ENCODE data around the gene OIT3. TPM values are rescaled to one million over a fixed set of nuclear protein-coding genes. Genes with fewer than 3 reads are reported as not detected.
"Not testable (repeated sequence)": the region's sequence is repeated elsewhere in the genome, so short reads cannot be mapped to it uniquely, and the experiment has no call there.

The OIT3 gene
- total RNA-seq, 2 experiments from 2014 or later, result not detected

GRCh38 chr10:72913287-72913686 lies 19.7 kb downstream of the OIT3 start:
- CTCF ChIA-PET, result no interaction called here
- no peak overlapping the region for H3K27ac Mint-ChIP-seq
- no peaks in the 10 kb centered on the region for H3K4me1 Mint-ChIP-seq
- H3K9me3 Mint-ChIP-seq (ENCODE audit: low read depth), result no peaks in the 10 kb centered on the region
- no peak for DNase-seq
- peaks cover 8% of the 10 kb centered on the region for H3K27me3 Mint-ChIP-seq
- H3K36me3 Mint-ChIP-seq, result no peaks in the 10 kb centered on the region
- no peak for ATAC-seq
- no peak overlapping the region for H3K4me3 Mint-ChIP-seq

- DNase-seq; ATAC-seq; CTCF ChIA-PET; H3K36me3 Mint-ChIP-seq; H3K4me1 Mint-ChIP-seq; H3K9me3 Mint-ChIP-seq (ENCODE audit: low read depth); H3K4me3 Mint-ChIP-seq; H3K27ac Mint-ChIP-seq: not testable (repeated sequence)
- H3K27me3 Mint-ChIP-seq, result peaks cover 37% of the 10 kb centered on the region
Measured at GRCh38 chr10:72917201-72917600, 23.7 kb downstream of the OIT3 start.

DNA sequence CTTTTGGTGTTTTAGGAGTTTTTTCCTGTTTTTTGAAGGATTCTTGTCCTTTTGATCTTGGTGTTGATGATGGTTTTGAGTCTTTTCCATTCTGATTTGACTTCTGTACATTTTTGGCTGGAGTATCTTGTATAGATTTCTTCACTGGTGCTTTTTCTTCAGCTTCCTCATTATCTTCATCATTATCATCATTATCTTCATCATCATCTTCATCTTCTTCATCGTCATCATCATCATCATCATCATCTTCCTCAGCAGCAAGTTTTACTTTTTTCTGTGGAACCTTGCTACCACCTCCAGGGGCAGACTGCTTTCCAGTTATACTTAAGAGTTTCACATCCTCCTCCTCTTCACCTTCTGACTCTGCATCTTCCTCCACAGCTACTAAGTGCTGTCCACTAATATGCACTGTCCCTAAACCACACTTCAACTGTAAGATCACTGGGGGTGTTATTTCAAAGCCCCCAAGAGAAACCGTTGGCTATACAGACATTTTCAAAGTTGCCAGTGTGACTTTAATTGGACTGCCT lies 24.3 kb downstream of the OIT3 start:
- DNase-seq, CTCF ChIA-PET, H3K4me1 Mint-ChIP-seq: not testable (repeated sequence)

GRCh38 chr10:72918352-72918751 lies 24.8 kb downstream of the OIT3 start:
- DNase-seq, result no peak
- no peak overlapping the region for H3K4me3 Mint-ChIP-seq
- H3K27me3 Mint-ChIP-seq, result peaks cover 41% of the 10 kb centered on the region
- ATAC-seq, result no peak
- CTCF ChIA-PET, result no interaction called here
- H3K9me3 Mint-ChIP-seq (ENCODE audit: low read depth), result peaks cover 8% of the 10 kb centered on the region
- H3K27ac Mint-ChIP-seq, result no peak overlapping the region
- peaks cover 6% of the 10 kb centered on the region for H3K36me3 Mint-ChIP-seq
- no peaks in the 10 kb centered on the region for H3K4me1 Mint-ChIP-seq

More for the DNA sequence above, 24.3 kb downstream of the OIT3 start:
- not testable (repeated sequence) for H3K27ac Mint-ChIP-seq; ATAC-seq; H3K36me3 Mint-ChIP-seq; H3K9me3 Mint-ChIP-seq (ENCODE audit: low read depth); H3K4me3 Mint-ChIP-seq
- H3K27me3 Mint-ChIP-seq, result peaks cover 41% of the 10 kb centered on the region

DNA sequence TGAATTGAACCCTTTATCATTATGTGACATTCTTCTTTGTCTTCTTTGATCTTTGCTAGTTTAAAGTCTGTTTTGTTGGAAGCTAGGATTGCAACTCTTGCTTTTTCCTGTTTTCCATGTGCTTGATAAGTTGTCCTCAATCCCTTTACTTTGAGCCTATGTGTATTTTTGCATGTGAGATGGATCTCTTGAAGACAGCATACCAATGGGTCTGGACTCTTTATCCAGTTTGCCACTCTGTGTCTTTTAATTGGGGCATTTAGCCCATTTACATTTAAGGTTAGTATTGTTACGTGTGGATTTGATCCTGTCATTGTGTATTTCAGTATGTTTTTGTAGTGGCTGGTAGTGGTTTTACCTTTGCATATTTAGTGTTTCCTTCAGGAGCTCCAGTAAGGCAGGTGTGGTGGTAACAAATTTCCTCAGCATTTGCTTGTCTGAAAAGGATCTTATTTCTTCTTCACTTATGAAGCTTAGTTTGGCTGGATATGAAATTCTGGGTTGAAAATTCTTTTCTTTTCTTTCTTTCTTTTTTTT lies 27.7 kb downstream of the OIT3 start:
- not testable (repeated sequence) for H3K36me3 Mint-ChIP-seq; ATAC-seq; H3K27ac Mint-ChIP-seq; DNase-seq; H3K9me3 Mint-ChIP-seq (ENCODE audit: low read depth); H3K4me1 Mint-ChIP-seq; H3K4me3 Mint-ChIP-seq
- H3K27me3 Mint-ChIP-seq, result peaks cover 42% of the 10 kb centered on the region
- CTCF ChIA-PET, result interaction anchor here (1.1 kb wide), 1 partner anchor 8 kb away, joined by 3 read pairs; no protein-coding TSS in a partner anchor

DNA sequence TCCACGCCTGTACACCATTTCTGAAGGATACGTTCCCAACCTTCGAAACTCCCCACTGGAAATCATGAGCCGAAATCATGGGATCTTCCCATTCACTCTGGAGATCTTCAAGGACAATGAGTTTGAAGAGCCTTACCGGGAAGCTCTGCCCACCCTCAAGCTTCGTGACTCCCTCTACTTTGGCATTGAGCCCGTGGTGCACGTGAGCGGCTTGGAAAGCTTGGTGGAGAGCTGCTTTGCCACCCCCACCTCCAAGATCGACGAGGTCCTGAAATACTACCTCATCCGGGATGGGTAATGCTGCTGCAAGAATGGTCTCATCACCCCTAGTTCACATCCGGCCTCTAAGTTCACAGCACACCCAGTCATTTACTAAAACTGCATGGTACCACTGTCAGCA lies 30.8 kb downstream of the OIT3 start:
- no peak overlapping the region for H3K27ac Mint-ChIP-seq
- H3K36me3 Mint-ChIP-seq, result peaks cover 6% of the 10 kb centered on the region
- peaks cover 8% of the 10 kb centered on the region for H3K9me3 Mint-ChIP-seq (ENCODE audit: low read depth)
- CTCF ChIA-PET, result no interaction called here
- no peaks in the 10 kb centered on the region for H3K4me1 Mint-ChIP-seq
- DNase-seq, result no peak
- ATAC-seq, result no peak
- H3K27me3 Mint-ChIP-seq, result peaks cover 27% of the 10 kb centered on the region
- no peak overlapping the region for H3K4me3 Mint-ChIP-seq

DNA sequence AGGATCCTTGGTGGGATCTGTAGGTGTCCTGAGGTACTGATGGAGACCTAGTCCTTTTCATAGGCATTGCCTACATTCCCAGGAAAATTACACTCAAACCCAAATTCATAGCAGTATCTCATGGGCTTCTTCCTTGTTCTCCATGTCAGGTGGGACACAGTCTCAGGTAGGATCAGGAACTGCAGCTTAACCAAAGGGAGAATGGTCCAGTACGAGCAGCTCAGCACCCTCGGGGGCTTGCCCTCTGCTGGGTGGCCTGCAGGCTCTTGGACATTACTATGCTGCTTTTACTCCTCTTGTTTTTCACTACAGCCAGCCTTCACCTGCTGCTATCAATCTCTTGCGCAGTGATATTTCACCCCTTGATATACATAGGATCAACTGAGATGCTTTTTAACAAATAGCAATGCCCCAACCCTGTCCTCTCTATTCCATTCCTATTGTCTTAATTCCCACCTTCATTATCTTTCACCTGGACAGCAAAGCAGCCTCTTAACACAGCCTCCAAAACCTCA lies 32.5 kb downstream of the OIT3 start:
- H3K27me3 Mint-ChIP-seq, result peaks cover 15% of the 10 kb centered on the region
- H3K4me3 Mint-ChIP-seq, result no peak overlapping the region
- H3K4me1 Mint-ChIP-seq, result no peaks in the 10 kb centered on the region
- no peak for DNase-seq
- ATAC-seq, result no peak
- peaks cover 4% of the 10 kb centered on the region for H3K36me3 Mint-ChIP-seq
- no peak overlapping the region for H3K27ac Mint-ChIP-seq
- CTCF ChIA-PET, result no interaction called here
- H3K9me3 Mint-ChIP-seq (ENCODE audit: low read depth), result peaks cover 1% of the 10 kb centered on the region

DNA sequence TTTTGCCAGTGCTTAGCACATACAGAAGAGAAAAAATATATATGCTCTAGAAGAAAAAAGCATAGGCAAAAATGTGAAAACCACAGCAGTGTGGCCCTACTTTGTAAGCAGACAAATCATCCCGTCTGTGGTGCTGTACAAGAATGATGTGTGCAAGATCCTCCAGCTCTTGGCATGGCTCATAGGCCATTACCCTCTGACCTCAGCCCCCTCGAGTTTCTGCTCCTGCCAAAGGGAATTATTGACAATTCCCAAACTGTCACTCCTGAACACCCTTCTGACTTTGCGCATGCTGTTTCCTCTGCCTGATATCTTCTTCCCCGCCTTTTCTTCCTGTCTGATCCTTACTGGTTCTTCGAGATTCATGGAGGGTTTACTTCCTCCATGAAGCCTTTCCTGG lies 33.9 kb downstream of the OIT3 start:
- Mint-ChIP-seq H3K27ac (no peak overlapping the region), H3K9me3 (ENCODE audit: low read depth) (no peaks in the 10 kb centered on the region), H3K36me3 (no peaks in the 10 kb centered on the region), H3K27me3 (peaks cover 8% of the 10 kb centered on the region), H3K4me1 (no peaks in the 10 kb centered on the region), H3K4me3 (no peak overlapping the region)
- DNase-seq (no peak), ATAC-seq (no peak)
- CTCF ChIA-PET, result no interaction called here

- Mint-ChIP-seq H3K9me3 (ENCODE audit: low read depth) (no peaks in the 10 kb centered on the region), H3K27me3 (peaks cover 7% of the 10 kb centered on the region), H3K27ac (no peak overlapping the region), H3K36me3 (no peaks in the 10 kb centered on the region), H3K4me3 (no peak overlapping the region), H3K4me1 (no peaks in the 10 kb centered on the region)
- ATAC-seq, result no peak
- CTCF ChIA-PET, result interaction anchor here (1.1 kb wide), 1 partner anchor 8 kb away, joined by 3 read pairs; no protein-coding TSS in a partner anchor
- no peak for DNase-seq
Measured at GRCh38 chr10:72928798-72929197, 35.3 kb downstream of the OIT3 start.

DNA sequence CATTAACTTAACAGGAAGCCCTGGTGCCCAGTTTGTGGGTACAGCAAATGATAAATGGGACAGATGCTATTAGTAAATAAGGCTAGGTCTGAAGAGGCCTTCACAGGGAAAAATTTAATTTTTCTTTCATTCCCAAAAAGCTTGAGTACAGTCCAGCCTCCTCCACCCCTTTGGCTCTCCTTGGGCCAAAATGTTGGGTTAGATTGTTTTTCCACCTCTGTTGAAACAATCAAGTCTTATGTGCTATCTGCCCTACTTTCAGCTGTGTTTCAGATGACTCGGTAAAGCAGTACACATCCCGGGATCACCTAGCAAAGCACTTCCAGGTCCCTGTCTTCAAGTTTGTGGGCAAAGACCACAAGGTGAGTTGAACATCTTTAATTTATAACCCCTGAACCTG lies 36.7 kb downstream of the OIT3 start:
- no peaks in the 10 kb centered on the region for H3K4me1 Mint-ChIP-seq
- ATAC-seq, result no peak
- H3K4me3 Mint-ChIP-seq, result no peak overlapping the region
- H3K27me3 Mint-ChIP-seq, result peaks cover 5% of the 10 kb centered on the region
- no peak overlapping the region for H3K27ac Mint-ChIP-seq
- DNase-seq, result no peak
- no peaks in the 10 kb centered on the region for H3K9me3 Mint-ChIP-seq (ENCODE audit: low read depth)
- CTCF ChIA-PET, result no interaction called here
- no peaks in the 10 kb centered on the region for H3K36me3 Mint-ChIP-seq

DNA sequence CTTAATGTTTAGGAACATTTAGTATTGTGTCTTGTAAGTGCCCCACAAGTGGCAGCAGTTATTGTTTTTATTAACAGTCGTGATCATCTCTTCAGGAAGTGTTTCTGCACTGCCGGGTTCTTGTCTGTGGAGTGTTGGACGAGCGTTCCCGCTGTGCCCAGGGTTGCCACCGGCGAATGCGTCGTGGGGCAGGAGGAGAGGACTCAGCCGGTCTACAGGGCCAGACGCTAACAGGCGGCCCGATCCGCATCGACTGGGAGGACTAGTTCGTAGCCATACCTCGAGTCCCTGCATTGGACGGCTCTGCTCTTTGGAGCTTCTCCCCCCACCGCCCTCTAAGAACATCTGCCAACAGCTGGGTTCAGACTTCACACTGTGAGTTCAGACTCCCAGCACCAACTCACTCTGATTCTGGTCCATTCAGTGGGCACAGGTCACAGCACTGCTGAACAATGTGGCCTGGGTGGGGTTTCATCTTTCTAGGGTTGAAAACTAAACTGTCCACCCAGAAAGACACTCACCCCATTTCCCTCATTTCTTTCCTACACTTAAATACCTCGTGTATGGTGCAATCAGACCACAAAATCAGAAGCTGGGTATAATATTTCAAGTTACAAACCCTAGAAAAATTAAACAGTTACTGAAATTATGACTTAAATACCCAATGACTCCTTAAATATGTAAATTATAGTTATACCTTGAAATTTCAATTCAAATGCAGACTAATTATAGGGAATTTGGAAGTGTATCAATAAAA lies 38.9 kb downstream of the OIT3 start:
- Mint-ChIP-seq H3K27ac (no peak overlapping the region), H3K4me1 (no peaks in the 10 kb centered on the region), H3K27me3 (peaks cover 16% of the 10 kb centered on the region), H3K9me3 (ENCODE audit: low read depth) (no peaks in the 10 kb centered on the region), H3K4me3 (no peak overlapping the region), H3K36me3 (no peaks in the 10 kb centered on the region)
- DNase-seq (no peak), ATAC-seq (no peak)
- CTCF ChIA-PET, result no interaction called here

GRCh38 chr10:72935361-72935760 lies 41.8 kb downstream of the OIT3 start:
- DNase-seq (no peak), ATAC-seq (no peak)
- Mint-ChIP-seq H3K4me3 (no peak overlapping the region), H3K9me3 (ENCODE audit: low read depth) (no peaks in the 10 kb centered on the region), H3K27ac (no peak overlapping the region), H3K36me3 (no peaks in the 10 kb centered on the region), H3K27me3 (peaks cover 16% of the 10 kb centered on the region), H3K4me1 (no peaks in the 10 kb centered on the region)
- CTCF ChIA-PET, result no interaction called here

DNA sequence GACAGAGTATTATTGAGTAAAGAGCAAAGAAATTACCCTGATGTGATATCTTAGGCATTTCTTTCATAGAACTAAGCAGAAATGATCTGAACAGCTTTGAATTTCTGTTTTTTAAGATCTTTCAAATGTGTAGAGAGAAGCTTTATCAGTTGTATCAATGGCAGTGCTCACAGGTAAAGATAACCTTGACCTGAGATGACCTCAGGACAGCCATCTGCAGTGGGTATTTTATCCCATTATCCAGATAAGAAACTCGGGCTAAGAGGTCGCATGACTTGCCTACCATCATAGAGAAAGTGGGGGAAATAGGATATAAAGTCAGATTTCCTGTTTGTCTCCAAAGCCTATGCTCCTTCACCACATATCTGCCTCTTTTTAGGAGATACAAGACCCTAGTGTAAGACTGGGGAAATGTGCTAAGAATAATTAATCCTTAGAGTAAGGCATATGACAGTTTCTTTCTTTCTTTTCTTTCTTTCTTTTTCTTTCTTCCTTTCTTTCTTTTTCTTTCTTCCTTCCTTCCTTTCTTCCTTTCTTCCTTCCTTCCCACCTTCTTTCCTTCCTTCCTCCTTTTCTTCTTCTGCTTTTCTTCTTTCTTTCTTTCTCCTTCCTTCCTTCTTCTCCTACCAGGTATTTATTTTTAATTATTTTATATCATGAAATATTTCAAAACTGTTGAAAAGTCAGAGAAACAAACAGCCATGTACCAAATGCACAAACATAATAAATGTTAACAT lies 50.1 kb downstream of the OIT3 start:
- Mint-ChIP-seq H3K27me3 (peaks cover 33% of the 10 kb centered on the region), H3K36me3 (no peaks in the 10 kb centered on the region), H3K4me1 (peaks cover 7% of the 10 kb centered on the region), H3K27ac (no peak overlapping the region), H3K4me3 (no peak overlapping the region), H3K9me3 (ENCODE audit: low read depth) (no peaks in the 10 kb centered on the region)
- ATAC-seq (no peak), DNase-seq (no peak)
- CTCF ChIA-PET, result no interaction called here

Data from activated CD8-positive, alpha-beta memory T cell treated with anti-CD3 and anti-CD28 coated beads, Interleukin-2, amount 10 ng/mL, durations not matched to agents 7 days and 5 days (primary cell).